ENCODE data around the gene PTDSS2.
"Not testable (repeated sequence)": the region's sequence is repeated elsewhere in the genome, so short reads cannot be mapped to it uniquely, and the experiment has no call there.

PTDSS2 gene

DNA sequence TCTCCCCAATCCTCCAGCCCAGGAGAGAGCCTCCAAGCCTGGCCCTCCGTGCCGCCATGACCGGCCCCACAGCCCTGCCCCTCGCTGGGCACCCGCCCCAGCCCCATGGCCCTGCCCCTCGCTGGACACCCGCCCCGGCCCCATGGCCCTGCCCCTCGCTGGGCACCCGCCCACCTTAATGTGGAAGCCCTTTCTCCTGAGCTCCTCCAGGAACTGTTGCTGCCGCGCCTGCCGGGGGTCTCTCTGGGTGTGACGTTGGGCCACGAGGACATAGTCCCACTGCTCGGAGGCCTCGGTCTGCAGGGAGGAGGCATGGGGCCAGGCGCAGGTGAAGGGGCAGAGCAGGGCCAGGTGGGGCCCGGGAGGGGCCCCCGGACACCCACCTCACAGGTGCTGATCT, 16.4 kb upstream of the PTDSS2 start:
- Histone ChIP-seq H4K20me1 (ENCODE audit: insufficient read depth, low read length) (no peaks in the 10 kb centered on the region), H3K27ac (ENCODE audit: low read length) (no peak overlapping the region), H2AFZ (ENCODE audit: low read length) (no peak overlapping the region), H3K4me3 (ENCODE audit: low read length) (no peak overlapping the region), H3F3A (ENCODE audit: insufficient read depth, low read length) (no peaks in the 10 kb centered on the region), H3K36me3 (replicated peaks; ENCODE audit: insufficient read depth, low read length) (no peaks in the 10 kb centered on the region), H3K4me2 (ENCODE audit: low read depth, low read length) (no peak overlapping the region), H3K4me1 (ENCODE audit: low read length) (no peaks in the 10 kb centered on the region), H3K9ac (ENCODE audit: low read length) (no peak overlapping the region), H3K9me2 (replicated peaks; ENCODE audit: insufficient read depth, low read length) (no peaks in the 10 kb centered on the region), H3K27me3 (replicated peaks; ENCODE audit: insufficient read depth, low read length) (0 out of 2 replicates have a peak, but pooled peaks cover 2% of the 10 kb centered on the region), H3K79me2 (ENCODE audit: low read length) (no peaks in the 10 kb centered on the region), H3K9me3 (replicated peaks; ENCODE audit: insufficient read depth, low read length) (no peaks in the 10 kb centered on the region)
- DNase-seq = no peak
- TF ChIP-seq, protein P1, sequence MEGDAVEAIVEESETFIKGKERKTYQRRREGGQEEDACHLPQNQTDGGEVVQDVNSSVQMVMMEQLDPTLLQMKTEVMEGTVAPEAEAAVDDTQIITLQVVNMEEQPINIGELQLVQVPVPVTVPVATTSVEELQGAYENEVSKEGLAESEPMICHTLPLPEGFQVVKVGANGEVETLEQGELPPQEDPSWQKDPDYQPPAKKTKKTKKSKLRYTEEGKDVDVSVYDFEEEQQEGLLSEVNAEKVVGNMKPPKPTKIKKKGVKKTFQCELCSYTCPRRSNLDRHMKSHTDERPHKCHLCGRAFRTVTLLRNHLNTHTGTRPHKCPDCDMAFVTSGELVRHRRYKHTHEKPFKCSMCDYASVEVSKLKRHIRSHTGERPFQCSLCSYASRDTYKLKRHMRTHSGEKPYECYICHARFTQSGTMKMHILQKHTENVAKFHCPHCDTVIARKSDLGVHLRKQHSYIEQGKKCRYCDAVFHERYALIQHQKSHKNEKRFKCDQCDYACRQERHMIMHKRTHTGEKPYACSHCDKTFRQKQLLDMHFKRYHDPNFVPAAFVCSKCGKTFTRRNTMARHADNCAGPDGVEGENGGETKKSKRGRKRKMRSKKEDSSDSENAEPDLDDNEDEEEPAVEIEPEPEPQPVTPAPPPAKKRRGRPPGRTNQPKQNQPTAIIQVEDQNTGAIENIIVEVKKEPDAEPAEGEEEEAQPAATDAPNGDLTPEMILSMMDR (IDR thresholded peaks at IDR 0.05; ENCODE audit: low read length) = no peak
- TF ChIP-seq EZH2 (optimal IDR thresholded peaks at IDR 0.05; ENCODE audit: low read depth, low read length) = no peak

DNA sequence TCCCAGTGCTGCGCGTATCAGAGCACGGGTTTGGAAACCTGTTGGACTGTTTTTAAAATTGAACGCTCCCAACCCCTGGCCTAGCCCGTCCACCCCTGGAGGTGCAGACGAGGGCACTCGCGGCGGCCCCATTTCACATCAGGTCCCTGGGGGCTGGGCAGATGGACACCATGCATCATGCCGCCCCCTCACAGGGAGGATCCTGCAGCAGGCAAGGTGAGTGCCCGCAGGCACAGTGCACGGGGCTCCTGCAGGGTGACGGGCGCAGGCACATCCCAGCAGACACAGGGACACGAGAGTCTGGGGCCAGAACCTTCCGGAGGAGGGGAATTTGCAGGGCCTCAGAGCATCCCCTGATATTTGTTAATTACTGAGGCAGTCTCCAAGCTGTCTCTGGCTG, 15.6 kb upstream of the PTDSS2 start:
- H2AFZ ChIP-seq (ENCODE audit: low read length) = no peak overlapping the region
- H3K4me1 ChIP-seq (ENCODE audit: low read length) = no peaks in the 10 kb centered on the region

DNA sequence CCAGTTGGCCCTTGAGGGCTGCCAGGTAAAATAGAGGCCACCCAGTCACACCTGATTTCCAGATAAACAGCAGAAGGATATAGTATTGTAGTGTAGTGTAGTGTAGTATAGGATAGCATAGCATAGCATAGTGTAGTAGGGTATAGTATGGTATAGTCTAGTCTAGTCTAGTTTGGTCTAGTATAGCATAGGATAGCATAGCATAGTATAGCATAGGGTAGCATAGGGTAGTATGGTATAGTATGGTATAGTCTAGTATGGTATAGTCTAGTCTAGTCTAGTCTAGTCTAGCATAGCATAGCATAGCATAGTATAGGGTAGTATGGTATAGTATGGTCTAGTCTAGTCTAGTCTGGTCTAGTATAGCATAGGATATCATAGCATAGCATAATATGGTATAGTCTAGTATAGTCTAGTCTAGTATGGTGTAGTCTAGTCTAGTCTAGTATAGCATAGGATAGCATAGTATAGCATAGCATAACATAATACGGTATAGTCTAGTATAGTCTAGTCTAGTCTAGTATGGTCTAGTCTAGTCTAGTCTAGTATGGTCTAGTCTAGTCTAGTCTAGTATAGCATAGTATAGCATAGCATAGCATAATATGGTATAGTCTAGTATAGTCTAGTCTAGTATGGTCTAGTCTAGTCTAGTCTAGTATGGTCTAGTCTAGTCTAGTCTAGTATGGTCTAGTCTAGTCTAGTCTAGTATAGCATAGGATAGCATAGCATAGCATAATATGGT, 14.9 kb upstream of the PTDSS2 start:
- H3K4me3 ChIP-seq (ENCODE audit: low read length); H3K27ac ChIP-seq (ENCODE audit: low read length); H3K9ac ChIP-seq (ENCODE audit: low read length); H3K9me3 ChIP-seq (replicated peaks; ENCODE audit: insufficient read depth, low read length); H2AFZ ChIP-seq (ENCODE audit: low read length); H3K4me2 ChIP-seq (ENCODE audit: low read depth, low read length); H3K79me2 ChIP-seq (ENCODE audit: low read length); H3K36me3 ChIP-seq (replicated peaks; ENCODE audit: insufficient read depth, low read length); H3K4me1 ChIP-seq (ENCODE audit: low read length); DNase-seq; H3F3A ChIP-seq (ENCODE audit: insufficient read depth, low read length); H3K9me2 ChIP-seq (replicated peaks; ENCODE audit: insufficient read depth, low read length); H4K20me1 ChIP-seq (ENCODE audit: insufficient read depth, low read length); H3K27me3 ChIP-seq (replicated peaks; ENCODE audit: insufficient read depth, low read length): not testable (repeated sequence)

More for the DNA sequence above, 15.6 kb upstream of the PTDSS2 start:
- Histone ChIP-seq H3F3A (ENCODE audit: insufficient read depth, low read length) (no peaks in the 10 kb centered on the region), H3K9ac (ENCODE audit: low read length) (no peak overlapping the region), H3K4me3 (ENCODE audit: low read length) (no peak overlapping the region), H3K4me2 (ENCODE audit: low read depth, low read length) (no peak overlapping the region), H3K9me3 (replicated peaks; ENCODE audit: insufficient read depth, low read length) (no peaks in the 10 kb centered on the region), H3K79me2 (ENCODE audit: low read length) (no peaks in the 10 kb centered on the region), H4K20me1 (ENCODE audit: insufficient read depth, low read length) (no peaks in the 10 kb centered on the region), H3K27me3 (replicated peaks; ENCODE audit: insufficient read depth, low read length) (0 out of 2 replicates have a peak, but pooled peaks cover 2% of the 10 kb centered on the region), H3K36me3 (replicated peaks; ENCODE audit: insufficient read depth, low read length) (no peaks in the 10 kb centered on the region), H3K27ac (ENCODE audit: low read length) (no peak overlapping the region), H3K9me2 (replicated peaks; ENCODE audit: insufficient read depth, low read length) (no peaks in the 10 kb centered on the region)
- TF ChIP-seq, protein P1 (IDR thresholded peaks at IDR 0.05; ENCODE audit: low read length) = no peak
- TF ChIP-seq EZH2phosphoT487 (IDR thresholded peaks at IDR 0.05; ENCODE audit: low read length) = no peak
- TF ChIP-seq EZH2 (optimal IDR thresholded peaks at IDR 0.05; ENCODE audit: low read depth, low read length) = no peak
- no peak for DNase-seq

DNA sequence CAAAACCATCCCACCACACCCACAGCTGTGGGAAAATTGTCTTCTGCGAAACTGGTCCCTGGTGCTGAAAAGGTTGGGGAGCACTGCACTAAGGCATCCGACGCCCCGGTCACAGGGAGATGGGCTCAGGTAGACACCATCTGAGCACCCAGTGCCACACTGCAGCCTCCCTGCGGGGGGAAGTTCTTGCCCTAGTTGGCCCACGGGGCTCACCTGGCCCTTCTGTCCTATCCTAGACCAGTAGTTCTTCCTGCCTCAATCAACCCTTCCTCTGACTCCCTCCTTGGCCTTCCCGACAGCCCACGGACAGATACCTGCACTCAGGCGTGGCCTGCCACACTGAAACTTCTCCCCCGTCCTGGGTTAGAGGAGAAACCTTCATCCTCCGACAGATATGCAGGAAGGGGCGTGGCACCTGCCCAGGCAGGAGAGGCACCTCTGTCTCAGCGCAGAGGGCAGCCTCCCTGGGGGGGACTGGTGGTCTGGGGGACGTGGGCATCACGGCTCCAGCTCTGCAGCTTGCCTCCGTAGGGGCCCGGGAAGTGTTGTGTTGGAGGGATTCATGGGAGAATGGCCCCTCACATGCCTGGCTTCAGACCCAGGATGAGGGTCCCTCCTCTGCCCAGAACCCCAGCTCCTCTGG, 12.7 kb upstream of the PTDSS2 start:
- H3K27me3 ChIP-seq (replicated peaks; ENCODE audit: insufficient read depth, low read length) = peaks cover 10% of the 10 kb centered on the region; the same call in 1 of the 2 replicates
- DNase-seq = no peak
- H3K27ac ChIP-seq (ENCODE audit: low read length) = no peak overlapping the region
- no peak overlapping the region for H2AFZ ChIP-seq (ENCODE audit: low read length)
- 0 out of 2 replicates have a peak, but pooled peaks cover 3% of the 10 kb centered on the region for H3K4me1 ChIP-seq (ENCODE audit: low read length)
- H3F3A ChIP-seq (ENCODE audit: insufficient read depth, low read length) = no peaks in the 10 kb centered on the region
- H3K9me2 ChIP-seq (replicated peaks; ENCODE audit: insufficient read depth, low read length) = no peaks in the 10 kb centered on the region
- H3K79me2 ChIP-seq (ENCODE audit: low read length) = no peaks in the 10 kb centered on the region
- no peak overlapping the region for H3K4me2 ChIP-seq (ENCODE audit: low read depth, low read length)
- H3K9me3 ChIP-seq (replicated peaks; ENCODE audit: insufficient read depth, low read length) = no peaks in the 10 kb centered on the region
- no peak overlapping the region for H3K9ac ChIP-seq (ENCODE audit: low read length)
- no peaks in the 10 kb centered on the region for H3K36me3 ChIP-seq (replicated peaks; ENCODE audit: insufficient read depth, low read length)
- no peaks in the 10 kb centered on the region for H4K20me1 ChIP-seq (ENCODE audit: insufficient read depth, low read length)
- H3K4me3 ChIP-seq (ENCODE audit: low read length) = no peak overlapping the region
- TF ChIP-seq EZH2 (optimal IDR thresholded peaks at IDR 0.05; ENCODE audit: low read depth, low read length) (no peak), EZH2phosphoT487 (IDR thresholded peaks at IDR 0.05; ENCODE audit: low read length) (no peak)
- TF ChIP-seq, protein P1 (IDR thresholded peaks at IDR 0.05; ENCODE audit: low read length) = no peak
